NCI-H2029 (cell line): Measurements from ENCODE around the gene AEBP1.
"Not testable (repeated sequence)": the region's sequence is repeated elsewhere in the genome, so short reads cannot be mapped to it uniquely, and the experiment has no call there.

ENCODE experiments used
- DNase-seq: peaks from one replicate; lab custom pipeline; 2025; lab: John Stamatoyannopoulos, UW

Gene AEBP1

GRCh38 chr7:44117801-44118429 is 13.8 kb downstream of the AEBP1 start:
- DNase-seq = no peak

- no peak for DNase-seq
These were observed 15.8 kb downstream of the AEBP1 start for GRCh38 chr7:44119829-44120380.

GRCh38 chr7:44120395-44120794 is 16.2 kb downstream of the AEBP1 start:
- no peak for DNase-seq

GRCh38 chr7:44121761-44122420 is 17.7 kb downstream of the AEBP1 start:
- no peak for DNase-seq

GRCh38 chr7:44122529-44122928 is 18.4 kb downstream of the AEBP1 start:
- DNase-seq = no peak

- DNase-seq = peak; percentile 95
These were observed 19.3 kb downstream of the AEBP1 start, which contains the start of gene POLD2 for GRCh38 chr7:44123190-44124003. Gene POLD2, minus strand, starts transcription at chr7:44123548. Its CDS starts 1,495 bp downstream, at chr7:44122053.

- DNase-seq = no peak
These were observed 20.7 kb downstream of the AEBP1 start for GRCh38 chr7:44124822-44125202.

GRCh38 chr7:44126574-44126973 is 22.4 kb downstream of the AEBP1 start:
- DNase-seq = not testable (repeated sequence)

- no peak for DNase-seq
These were observed 23.0 kb downstream of the AEBP1 start for GRCh38 chr7:44127161-44127560.

GRCh38 chr7:44128721-44129582 is 24.8 kb downstream of the AEBP1 start:
- DNase-seq = no peak

GRCh38 chr7:44131173-44132029 is 27.3 kb downstream of the AEBP1 start:
- peak; percentile 23 for DNase-seq

- DNase-seq = no peak
These were observed 27.9 kb downstream of the AEBP1 start for GRCh38 chr7:44132039-44132438.

GRCh38 chr7:44133295-44133694 is 29.1 kb downstream of the AEBP1 start:
- no peak for DNase-seq

GRCh38 chr7:44134943-44135628 is 30.9 kb downstream of the AEBP1 start:
- no peak for DNase-seq

- DNase-seq = no peak
These were observed 32.6 kb downstream of the AEBP1 start for GRCh38 chr7:44136731-44137130.

GRCh38 chr7:44138698-44139097 is 34.6 kb downstream of the AEBP1 start:
- no peak for DNase-seq

GRCh38 chr7:44139311-44140010 is 35.3 kb downstream of the AEBP1 start:
- DNase-seq = no peak

- DNase-seq = no peak
These were observed 36.2 kb downstream of the AEBP1 start for GRCh38 chr7:44140341-44140740.

- no peak for DNase-seq
These were observed 37.2 kb downstream of the AEBP1 start, which contains the start of gene MYL7 for GRCh38 chr7:44141221-44141850. Gene MYL7, minus strand, starts transcription at chr7:44141332. Its CDS starts 27 bp downstream, at chr7:44141305.
